GM18873 (cell line): ENCODE measurements around the gene MYCBPAP.

Experiments
- ATAC-seq: cut with Tn5 transposase; IDR thresholded peaks from one replicate; pipeline ENCODE4 v1.9.1; 2021; ENCODE audit warnings: mild to moderate bottlenecking, moderate library complexity, moderate number of reproducible peaks; ENCODE audit not compliant: unreplicated experiment, low FRiP score

MYCBPAP gene

GRCh38 chr17:50535407-50535806 is 27.2 kb downstream of the MYCBPAP start:
- ATAC-seq: no peak

GRCh38 chr17:50536683-50537646 is 28.7 kb downstream of the MYCBPAP start:
- no peak for ATAC-seq

GRCh38 chr17:50537721-50538548 is 29.7 kb downstream of the MYCBPAP start:
- ATAC-seq: no peak

GRCh38 chr17:50538549-50539410 is 30.5 kb downstream of the MYCBPAP start:
- no peak for ATAC-seq

GRCh38 chr17:50539762-50540559 is 31.7 kb downstream of the MYCBPAP start:
- ATAC-seq: no peak

GRCh38 chr17:50540560-50541401 is 32.5 kb downstream of the MYCBPAP start:
- no peak for ATAC-seq

GRCh38 chr17:50541402-50541715 is 33.1 kb downstream of the MYCBPAP start:
- no peak for ATAC-seq

- ATAC-seq: no peak
Observed at GRCh38 chr17:50541716-50542688, 33.8 kb downstream of the MYCBPAP start.

GRCh38 chr17:50542795-50543774 is 34.8 kb downstream of the MYCBPAP start:
- no peak for ATAC-seq

GRCh38 chr17:50544516-50544915 is 36.3 kb downstream of the MYCBPAP start:
- no peak for ATAC-seq

- ATAC-seq: no peak
Observed at GRCh38 chr17:50545311-50545710, 37.1 kb downstream of the MYCBPAP start.

GRCh38 chr17:50546701-50547034 is 38.4 kb downstream of the MYCBPAP start:
- ATAC-seq: no peak

- no peak for ATAC-seq
Observed at GRCh38 chr17:50547035-50547735, 38.9 kb downstream of the MYCBPAP start, which contains the start of gene SPATA20. Gene SPATA20 (plus strand): TSS chr17:50547174. CDS start chr17:50547209, 35 bp downstream.

- no peak for ATAC-seq
Observed at GRCh38 chr17:50547736-50548083, 39.5 kb downstream of the MYCBPAP start.

- no peak for ATAC-seq
Observed at GRCh38 chr17:50548831-50549230, 40.6 kb downstream of the MYCBPAP start.
